T-cell (primary cell): ENCODE results near the gene CST8. TPM values are rescaled to one million over a fixed set of nuclear protein-coding genes. Genes with fewer than 3 reads are reported as not detected.

Experiments
- ATAC-seq, 4 experiments: fragments of 200-7000 bp in 3 of 4; fragments of 150-1000 bp in 1 of 4; cut with Tn5 transposase; replicated peaks in 1 of 4; 1 replicate in 3 of 4; 2 replicates in 1 of 4; pipeline ENCODE4 v1.10.0; 2021; ENCODE audit warnings: moderate library complexity in 3 of 4, mild to moderate bottlenecking in 2 of 4, moderate number of reproducible peaks in 1 of 4
- CTCF ChIA-PET, 2 donors: fragments of 300-600 bp; sonication (Branson Sonifier 250); formaldehyde crosslinking; loops; one replicate each; lab custom pipeline; 2022; ENCODE audit warnings: antibody characterized with exemption in 2 of 2; lab: Charles Lee
- POLR2A ChIA-PET, 2 donors: fragments of 300-600 bp; sonication (Branson Sonifier 250); formaldehyde crosslinking; loops; one replicate each; lab custom pipeline; 2022; ENCODE audit warnings: antibody characterized with exemption in 2 of 2; lab: Charles Lee
- DNase-seq, 35 experiments: peaks; one replicate each; pipeline versions ENCODE4 v3.0.0 to v3.0.0-alpha.2; 2013 to 2023
- H3K27ac ChIP-seq: one replicate; pipeline ENCODE4 v1.5.1; 2013; ENCODE audit warnings: low read length
- H3K27me3 ChIP-seq, 2 experiments: replicated peaks in 1 of 2; 1 replicate in 1 of 2; 2 replicates in 1 of 2; pipeline versions ENCODE4 v1.6.1 to v1.7.0; 2013; ENCODE audit warnings: low read length in 1 of 2, mixed read lengths in 1 of 2; ENCODE audit not compliant: control insufficient read depth in 2 of 2, insufficient read depth in 2 of 2; ENCODE audit errors: extremely low read depth in 1 of 2
- H3K36me3 ChIP-seq, 2 donors: 1 replicate in 1 of 2; 2 replicates in 1 of 2; pipeline versions ENCODE4 v1.6.1 to v1.7.0; 2013; ENCODE audit warnings: low read length in 1 of 2; ENCODE audit not compliant: control insufficient read depth in 2 of 2, insufficient read depth in 1 of 2; ENCODE audit errors: extremely low read depth in 1 of 2
- H3K4me1 ChIP-seq, 2 experiments: 1 replicate in 1 of 2; 2 replicates in 1 of 2; pipeline versions ENCODE4 v1.6.1 to v1.7.0; 2013; ENCODE audit warnings: low read length in 2 of 2, mixed read lengths in 1 of 2; ENCODE audit not compliant: insufficient read depth in 2 of 2, control insufficient read depth in 1 of 2; ENCODE audit errors: extremely low read depth in 1 of 2
- H3K4me3 ChIP-seq, 2 donors: 1 replicate in 1 of 2; 2 replicates in 1 of 2; pipeline versions ENCODE4 v1.5.1 to v1.7.0; 2013; ENCODE audit warnings: mild to moderate bottlenecking in 2 of 2, low read length in 1 of 2, moderate library complexity in 1 of 2; ENCODE audit not compliant: control insufficient read depth in 1 of 2; ENCODE audit errors: extremely low read depth in 1 of 2
- H3K9me3 ChIP-seq: 2 replicates; pipeline ENCODE4 v1.7.0; 2013
- H3K27ac Mint-ChIP-seq, 2 donors: one replicate each; pipeline ENCODE4 v1.8.0; 2020 to 2021; ENCODE audit warnings: mild to moderate bottlenecking in 2 of 2, mixed read lengths in 2 of 2
- H3K27me3 Mint-ChIP-seq, 2 donors: one replicate each; pipeline ENCODE4 v1.8.0; 2021 to 2022; ENCODE audit warnings: mixed read lengths in 2 of 2
- H3K36me3 Mint-ChIP-seq: one replicate; pipeline ENCODE4 v1.8.0; 2021; ENCODE audit warnings: mixed read lengths
- H3K4me1 Mint-ChIP-seq, 3 donors: one replicate each; pipeline ENCODE4 v1.8.0; 2020 to 2022; ENCODE audit warnings: mixed read lengths in 3 of 3, mild to moderate bottlenecking in 1 of 3
- H3K4me3 Mint-ChIP-seq, 3 donors: one replicate each; pipeline ENCODE4 v1.8.0; 2020 to 2022; ENCODE audit warnings: mild to moderate bottlenecking in 3 of 3, mixed read lengths in 3 of 3, moderate library complexity in 3 of 3
- H3K9me3 Mint-ChIP-seq, 3 donors: one replicate each; pipeline ENCODE4 v1.8.0; 2020 to 2022; ENCODE audit warnings: mixed read lengths in 3 of 3
- whole genome bisulfite sequencing: methylation state at CpG from one replicate; pipeline ENCODE4 v1.1.5; 2013; ENCODE audit warnings: missing lambda C conversion rate; ENCODE audit not compliant: insufficient coverage; 5-methylcytosine and 5-hydroxymethylcytosine counted together
- total RNA-seq, 35 experiments: library from RNA in 6 of 35; stranded (reverse) in 6 of 35; fragments of 120-200 nt in 1 of 35; gene quantifications; one replicate each; pipeline versions ENCODE4 v1.2.1 to v1.2.4 and lab custom pipeline; 2013 to 2026

CST8 gene
- total RNA-seq, 5 donors from 2014 or later (not counting 1 experiment from before 2014, with no cell fraction given): not detected

DNA sequence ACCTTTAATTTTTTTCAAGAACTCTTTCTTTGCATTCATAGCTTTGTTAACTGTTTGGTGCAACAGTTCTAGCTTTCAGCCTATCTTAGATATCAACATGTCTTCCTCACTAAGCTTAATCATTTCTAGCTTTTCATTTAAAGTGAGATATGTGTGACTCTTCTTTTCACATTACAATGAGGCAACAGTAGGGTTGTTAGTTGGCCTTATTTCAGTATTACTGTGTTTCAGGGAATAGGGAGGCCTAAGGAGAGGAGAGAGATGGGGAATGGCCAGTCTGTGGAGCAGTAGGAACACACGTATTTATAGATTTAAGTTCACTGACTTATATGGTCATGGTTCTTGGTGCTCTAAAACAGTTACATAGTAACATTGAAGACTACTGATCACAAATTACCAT, 41.6 kb downstream of the CST8 start:
- WGBS: no CpG with 5 or more reads among the region's 1 CpG
- Mint-ChIP-seq H3K27me3 (peaks cover 0 to 2% of the 10 kb centered on the region in 2 donors), H3K4me3 (no peak overlapping the region), H3K36me3 (peaks cover 4% of the 10 kb centered on the region), H3K4me1 (peaks cover 0 to 11% (median 0%) of the 10 kb centered on the region in 3 donors), H3K9me3 (peaks cover 15 to 19% (median 16%) of the 10 kb centered on the region in 3 donors), H3K27ac (no peak overlapping the region)
- Histone ChIP-seq H3K4me3 (no peak overlapping the region), H3K27me3 (peaks cover 0 to 13% of the 10 kb centered on the region in 2 experiments), H3K4me1 (no peaks in the 10 kb centered on the region), H3K27ac (no peak overlapping the region), H3K36me3 (no peaks in the 10 kb centered on the region), H3K9me3 (no peaks in the 10 kb centered on the region)
- POLR2A ChIA-PET: no interaction called here
- CTCF ChIA-PET: no interaction called here
- no peak for ATAC-seq
- no peak for DNase-seq

DNA sequence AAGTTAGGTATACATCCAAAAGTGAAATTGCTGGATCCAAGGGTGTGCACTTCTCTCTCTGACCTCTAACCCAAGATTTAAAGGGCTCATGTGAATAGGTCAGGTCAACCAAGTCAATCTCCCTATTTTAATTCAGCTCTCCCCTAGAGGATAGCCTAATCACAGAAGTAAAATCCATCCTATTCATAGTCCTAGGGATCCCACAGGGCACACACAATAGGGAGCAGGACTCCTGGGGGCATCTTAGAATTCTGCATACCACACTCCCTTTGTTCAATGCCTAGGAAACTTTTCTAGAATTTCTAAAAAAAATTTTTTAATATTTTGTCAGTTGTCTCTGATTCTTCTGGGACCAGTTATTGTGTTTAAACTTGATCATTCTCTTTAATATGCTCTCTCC, 42.2 kb downstream of the CST8 start:
- no peaks in the 10 kb centered on the region for H3K4me1 ChIP-seq
- peaks cover 3% of the 10 kb centered on the region for H3K36me3 Mint-ChIP-seq
- no peak overlapping the region for H3K4me3 ChIP-seq
- H3K9me3 ChIP-seq: no peaks in the 10 kb centered on the region
- CTCF ChIA-PET: no interaction called here
- peaks cover 11 to 17% (median 14%) of the 10 kb centered on the region in 3 donors for H3K9me3 Mint-ChIP-seq
- H3K4me1 Mint-ChIP-seq: peaks cover 0 to 11% (median 0%) of the 10 kb centered on the region in 3 donors
- H3K27me3 Mint-ChIP-seq: peaks cover 0 to 2% of the 10 kb centered on the region in 2 donors
- peaks cover 0 to 13% of the 10 kb centered on the region in 2 experiments for H3K27me3 ChIP-seq
- no peak for DNase-seq
- no peaks in the 10 kb centered on the region for H3K36me3 ChIP-seq
- POLR2A ChIA-PET: no interaction called here
- no peak overlapping the region for H3K27ac Mint-ChIP-seq
- no peak overlapping the region for H3K4me3 Mint-ChIP-seq
- no peak overlapping the region for H3K27ac ChIP-seq
- ATAC-seq: no peak

DNA sequence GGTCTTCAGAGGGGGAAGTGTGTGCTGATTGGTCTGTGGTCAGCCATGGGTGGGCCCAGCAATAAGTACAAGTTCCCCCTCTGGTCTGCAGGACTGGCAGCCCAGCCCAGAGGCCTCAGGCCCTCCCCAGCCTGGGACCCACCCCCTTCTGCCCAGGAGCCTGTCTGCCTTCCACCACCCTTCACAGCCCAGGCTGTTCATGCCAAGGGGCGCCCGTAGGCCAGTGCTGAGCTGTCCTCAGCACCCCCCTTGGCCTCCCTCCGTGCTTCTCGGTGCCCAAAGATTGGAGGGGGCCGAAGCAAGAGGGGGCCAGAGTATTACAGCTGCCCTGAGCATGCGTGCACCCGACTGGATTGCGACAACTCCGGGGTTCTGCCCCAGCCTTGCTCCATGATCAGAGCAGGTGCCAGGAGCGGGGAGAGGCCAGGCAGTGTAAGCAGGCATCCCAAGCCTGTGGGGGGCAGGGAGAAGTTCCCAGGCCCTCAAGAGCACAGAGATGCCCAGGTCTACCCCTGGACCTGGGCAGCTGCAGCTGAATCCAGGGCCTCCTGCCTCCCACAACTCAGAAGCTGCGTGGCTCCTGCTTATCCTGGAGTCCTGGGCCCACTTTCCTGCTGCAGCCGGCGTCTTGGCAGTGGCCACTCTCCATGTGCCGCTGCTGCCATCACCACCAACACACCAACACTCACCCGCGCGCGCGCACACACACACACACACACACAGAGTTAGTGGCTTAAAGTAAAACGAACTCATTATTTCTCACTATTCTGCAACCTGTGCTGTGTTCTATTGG, 44.1 kb downstream of the CST8 start:
- Mint-ChIP-seq H3K27me3 (peaks cover 10 to 11% of the 10 kb centered on the region in 2 donors), H3K27ac (no peak overlapping the region), H3K4me3 (no peak overlapping the region), H3K4me1 (peaks cover 0 to 11% (median 0%) of the 10 kb centered on the region in 3 donors), H3K9me3 (peaks cover 3 to 5% (median 3%) of the 10 kb centered on the region in 3 donors), H3K36me3 (no peaks in the 10 kb centered on the region)
- 87% methylated on average over 11 of the region's 20 CpGs for WGBS
- Histone ChIP-seq H3K36me3 (no peaks in the 10 kb centered on the region), H3K27ac (no peak overlapping the region), H3K27me3 (peaks cover 0 to 20% of the 10 kb centered on the region in 2 experiments), H3K9me3 (no peaks in the 10 kb centered on the region), H3K4me3 (no peak overlapping the region), H3K4me1 (no peaks in the 10 kb centered on the region)
- POLR2A ChIA-PET: no interaction called here
- CTCF ChIA-PET: no interaction called here
- DNase-seq: no peak
- ATAC-seq: no peak

DNA sequence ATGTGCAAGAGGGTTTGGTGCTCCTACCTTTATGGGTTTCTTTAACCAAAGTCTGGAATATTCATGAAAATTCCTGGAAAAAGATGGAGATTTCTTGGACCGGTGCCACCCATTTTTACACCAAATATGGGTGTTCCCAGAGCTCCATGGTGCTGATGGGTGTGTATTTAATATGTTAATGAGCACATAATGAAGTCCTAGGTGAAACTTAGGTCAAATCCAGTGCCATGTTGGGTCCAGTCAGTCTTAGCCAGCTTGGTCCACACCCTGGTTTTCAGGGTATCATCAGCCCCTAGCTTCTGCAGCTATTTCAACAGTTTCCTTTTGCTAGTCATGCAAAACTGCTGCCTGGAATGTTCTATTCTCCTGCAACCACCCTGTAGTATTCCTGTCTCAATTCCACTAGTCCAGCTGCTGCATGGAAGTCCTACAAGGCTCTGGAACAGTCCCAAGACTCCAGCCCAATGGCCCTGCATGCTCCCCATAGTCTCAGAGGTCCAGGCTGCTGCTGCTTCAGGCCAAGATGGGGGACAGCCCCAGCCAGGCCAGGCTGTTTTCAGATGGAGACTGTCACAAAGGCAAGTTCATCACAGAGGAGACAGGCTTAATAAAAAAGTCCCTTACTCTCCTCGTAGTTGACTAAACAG, 45.5 kb downstream of the CST8 start:
- ATAC-seq: no peak
- ChIA-PET POLR2A (no interaction called here), CTCF (no interaction called here)
- Mint-ChIP-seq H3K36me3 (no peaks in the 10 kb centered on the region), H3K27ac (no peak overlapping the region), H3K27me3 (peaks cover 11 to 14% of the 10 kb centered on the region in 2 donors), H3K9me3 (no peaks in the 10 kb centered on the region), H3K4me1 (peaks cover 0 to 2% (median 0%) of the 10 kb centered on the region in 3 donors), H3K4me3 (no peak overlapping the region)
- H3K9me3 ChIP-seq: no peaks in the 10 kb centered on the region
- no peaks in the 10 kb centered on the region for H3K36me3 ChIP-seq
- peaks cover 0 to 20% of the 10 kb centered on the region in 2 experiments for H3K27me3 ChIP-seq
- no peak overlapping the region for H3K4me3 ChIP-seq
- DNase-seq: no peak
- no peaks in the 10 kb centered on the region for H3K4me1 ChIP-seq
- no peak overlapping the region for H3K27ac ChIP-seq
- no CpG with 5 or more reads among the region's 2 CpGs for WGBS

DNA sequence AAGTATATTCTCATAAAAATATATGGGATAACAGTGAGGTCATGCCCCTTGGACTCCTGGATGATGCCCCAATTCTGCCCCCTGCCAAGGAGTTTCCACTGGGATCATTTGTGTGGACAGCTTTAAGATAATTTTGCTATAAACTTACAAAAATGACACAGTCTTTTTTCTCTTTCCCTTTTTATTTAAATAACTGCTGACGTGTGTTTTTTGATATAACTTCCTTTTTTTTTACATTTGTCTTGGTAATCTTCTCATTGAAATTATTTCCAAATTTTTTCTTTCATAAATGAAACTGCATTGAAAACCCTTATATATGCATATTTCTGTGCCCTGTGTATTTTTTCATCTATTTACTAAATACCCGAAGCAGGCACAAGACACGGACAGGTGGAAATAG, 46.1 kb downstream of the CST8 start:
- WGBS: no CpG with 5 or more reads among the region's 3 CpGs
- ATAC-seq: no peak

DNA sequence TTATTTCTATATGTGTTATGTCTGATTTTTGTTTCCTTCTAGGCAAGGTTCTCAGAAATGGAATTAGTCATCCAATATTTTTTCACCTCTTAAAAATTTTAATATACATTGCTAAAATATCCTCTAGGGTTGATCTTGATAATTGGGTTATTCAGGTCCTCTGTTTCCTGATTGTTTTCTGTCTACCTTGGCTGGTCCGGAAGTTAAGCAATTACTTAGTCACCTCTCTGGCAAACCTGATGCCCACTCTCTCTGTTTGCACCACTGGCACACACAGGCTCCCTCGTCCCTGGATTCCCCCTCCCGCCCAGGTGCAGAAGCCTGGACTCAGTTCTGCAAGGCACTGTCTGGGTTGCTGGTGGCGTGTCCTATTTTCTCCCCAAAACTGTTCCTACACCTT, 49.7 kb downstream of the CST8 start:
- Mint-ChIP-seq H3K27ac (no peak overlapping the region), H3K27me3 (peaks cover 16 to 19% of the 10 kb centered on the region in 2 donors), H3K36me3 (no peaks in the 10 kb centered on the region), H3K9me3 (no peaks in the 10 kb centered on the region), H3K4me1 (no peaks in the 10 kb centered on the region), H3K4me3 (no peak overlapping the region)
- Histone ChIP-seq H3K27ac (no peak overlapping the region), H3K4me1 (no peaks in the 10 kb centered on the region), H3K4me3 (no peak overlapping the region), H3K36me3 (no peaks in the 10 kb centered on the region), H3K27me3 (peaks cover 0 to 23% of the 10 kb centered on the region in 2 experiments), H3K9me3 (no peaks in the 10 kb centered on the region)
- ATAC-seq: no peak
- ChIA-PET CTCF (no interaction called here), POLR2A (no interaction called here)
- no peak for DNase-seq
- WGBS: 73% methylated on average over 2 of the region's 4 CpGs

More for the DNA sequence above, 46.1 kb downstream of the CST8 start:
- H3K9me3 ChIP-seq: no peaks in the 10 kb centered on the region
- Mint-ChIP-seq H3K36me3 (no peaks in the 10 kb centered on the region), H3K4me3 (no peak overlapping the region), H3K27ac (no peak overlapping the region), H3K4me1 (no peaks in the 10 kb centered on the region), H3K9me3 (no peaks in the 10 kb centered on the region), H3K27me3 (peaks cover 11 to 16% of the 10 kb centered on the region in 2 donors)
- no peak for DNase-seq
- H3K27ac ChIP-seq: no peak overlapping the region
- no peaks in the 10 kb centered on the region for H3K4me1 ChIP-seq
- H3K4me3 ChIP-seq: no peak overlapping the region
- peaks cover 0 to 20% of the 10 kb centered on the region in 2 experiments for H3K27me3 ChIP-seq
- CTCF ChIA-PET: no interaction called here
- H3K36me3 ChIP-seq: no peaks in the 10 kb centered on the region
- POLR2A ChIA-PET: no interaction called here
